GM23338 (cell line): Measurements from ENCODE around the gene DIPK1A. TPM values are rescaled to one million over a fixed set of nuclear protein-coding genes. Genes with fewer than 3 reads are reported as not detected.

Source experiments
- ATAC-seq: fragments of 200-7000 bp; cut with Tn5 transposase; 3 replicates; pipeline ENCODE4 v1.9.1; 2020
- DNase-seq: peaks from one replicate; pipeline ENCODE4 v3.0.0-alpha.2; 2015; ENCODE audit warnings: low spot score
- H2AFZ ChIP-seq: fragments of 200-600 bp; sonication (generic); 2 replicates; pipeline ENCODE4 v1.8.0; 2016; ENCODE audit warnings: antibody characterized with exemption, mild to moderate bottlenecking, moderate library complexity
- H3F3A ChIP-seq: fragments of 200-600 bp; sonication (generic); replicated peaks from 2 replicates; pipeline ENCODE4 v1.8.0; 2017; ENCODE audit warnings: antibody characterized with exemption, mixed run types, low read depth
- H3K27ac ChIP-seq: fragments of 200-600 bp; sonication (generic); 2 replicates; pipeline ENCODE4 v1.6.1; 2016; ENCODE audit warnings: low read depth
- H3K27me3 ChIP-seq: fragments of 200-600 bp; sonication (generic); 2 replicates; pipeline ENCODE4 v1.8.0; 2016; ENCODE audit warnings: mild to moderate bottlenecking, mixed run types, moderate library complexity; ENCODE audit not compliant: insufficient read depth
- H3K36me3 ChIP-seq: fragments of 200-600 bp; sonication (generic); 2 replicates; pipeline ENCODE4 v1.8.0; 2016; ENCODE audit warnings: mild to moderate bottlenecking; ENCODE audit not compliant: insufficient read depth
- H3K4me1 ChIP-seq: fragments of 200-600 bp; sonication (generic); 2 replicates; pipeline ENCODE4 v1.8.0; 2016; ENCODE audit warnings: mild to moderate bottlenecking, moderate library complexity; ENCODE audit not compliant: insufficient read depth
- H3K4me2 ChIP-seq: fragments of 200-600 bp; sonication (generic); 2 replicates; pipeline ENCODE4 v1.7.1; 2017; ENCODE audit warnings: mixed run types
- H3K4me3 ChIP-seq: fragments of 200-600 bp; sonication (generic); 2 replicates; pipeline ENCODE4 v1.6.1; 2016; ENCODE audit warnings: mixed run types
- H3K79me2 ChIP-seq: fragments of 200-600 bp; sonication (generic); replicated peaks from 2 replicates; pipeline ENCODE4 v1.8.0; 2017; ENCODE audit warnings: mild to moderate bottlenecking; ENCODE audit not compliant: insufficient read depth
- H3K9me2 ChIP-seq: fragments of 200-600 bp; sonication (generic); 2 replicates; pipeline ENCODE4 v1.8.0; 2017; ENCODE audit not compliant: insufficient read depth
- H4K20me1 ChIP-seq: fragments of 200-600 bp; sonication (generic); replicated peaks from 2 replicates; pipeline ENCODE4 v1.8.0; 2017; ENCODE audit warnings: mild to moderate bottlenecking; ENCODE audit not compliant: insufficient read depth
- H3K27ac Mint-ChIP-seq: 2 replicates; pipeline ENCODE4 v1.8.0; 2020; ENCODE audit warnings: inconsistent platforms, mild to moderate bottlenecking, moderate library complexity, mixed read lengths
- H3K27me3 Mint-ChIP-seq: 3 replicates; pipeline ENCODE4 v1.8.0; 2022; ENCODE audit warnings: low read depth, mild to moderate bottlenecking, moderate library complexity, mixed read lengths, inconsistent platforms; ENCODE audit not compliant: insufficient read depth, poor library complexity
- H3K36me3 Mint-ChIP-seq: 3 replicates; pipeline ENCODE4 v1.8.0; 2021; ENCODE audit warnings: low read depth, mild to moderate bottlenecking, inconsistent platforms, moderate library complexity, mixed read lengths
- H3K4me1 Mint-ChIP-seq: 3 replicates; pipeline ENCODE4 v1.8.0; 2020; ENCODE audit warnings: mild to moderate bottlenecking, inconsistent platforms, mixed read lengths
- H3K4me3 Mint-ChIP-seq: 3 replicates; pipeline ENCODE4 v1.8.0; 2021; ENCODE audit warnings: moderate library complexity, mild to moderate bottlenecking, inconsistent platforms, mixed read lengths
- H3K9me3 Mint-ChIP-seq: 3 replicates; pipeline ENCODE4 v1.8.0; 2020; ENCODE audit warnings: moderate library complexity, mild to moderate bottlenecking, inconsistent platforms, mixed read lengths
- CREB1 ChIP-seq: fragments of 250-450 bp; sonication (Bioruptor Pico); IDR thresholded peaks from 2 replicates; pipeline ENCODE4 v1.5.0; 2020; ENCODE audit warnings: low read depth, mild to moderate bottlenecking, moderate library complexity
- CTCF ChIP-seq, 2 experiments: fragments of 200-600 bp in 1 of 2; sonication (generic) in 1 of 2; conservative IDR thresholded peaks; 2 replicates each; pipeline versions ENCODE4 v1.5.1 to v1.6.1; 2016 to 2017; ENCODE audit warnings: antibody characterized with exemption in 2 of 2, low read depth in 2 of 2, mild to moderate bottlenecking in 2 of 2, moderate library complexity in 1 of 2
- ETS1 ChIP-seq: IDR thresholded peaks from 2 replicates; pipeline ENCODE4 v1.6.1; 2016; ENCODE audit warnings: antibody characterized with exemption
- EZH2 ChIP-seq: fragments of 200-600 bp; sonication (generic); IDR thresholded peaks from one replicate; pipeline ENCODE4 v1.8.0; 2017; ENCODE audit warnings: antibody characterized with exemption, mild to moderate bottlenecking, low read depth; ENCODE audit not compliant: unreplicated experiment
- EZH2phosphoT487 ChIP-seq: fragments of 200-600 bp; sonication (generic); IDR thresholded peaks from one replicate; pipeline ENCODE4 v1.8.1; 2018; ENCODE audit warnings: antibody characterized with exemption; ENCODE audit not compliant: unreplicated experiment
- NANOG ChIP-seq: IDR thresholded peaks from 2 replicates; pipeline ENCODE4 v1.6.1; 2016; ENCODE audit warnings: antibody characterized with exemption, borderline replicate concordance
- ZNF114 ChIP-seq: fragments of 250-450 bp; sonication (Bioruptor Pico); IDR thresholded peaks from 2 replicates; pipeline ENCODE4 v1.5.0; 2020; ENCODE audit warnings: mild to moderate bottlenecking, moderate library complexity
- polyA plus RNA-seq: library from polyadenylated mRNA; unstranded; fragments of >200 nt; fragmentation: Nextera tagmentation; extraction: Ambion mirVana; gene quantifications from 2 replicates; pipeline ENCODE4 v1.2.1, GENCODE V29; 2016
- total RNA-seq: library from RNA; depleted of rRNA; stranded (reverse); fragments of >200 nt; shearing (Covaris generic); gene quantifications from 2 replicates; pipeline ENCODE4 v1.2.3, GENCODE V29; 2014
- TF ChIP-seq, protein P1 (sequence below): IDR thresholded peaks from one replicate; pipeline ENCODE4 v1.6.1; 2018; ENCODE audit warnings: antibody characterized with exemption; ENCODE audit not compliant: unreplicated experiment

DIPK1A gene
- total and polyA plus RNA-seq, 2 experiments from 2014 or later, result 4.8 to 6.1 TPM

GRCh38 chr1:92924501-92924900, 36.8 kb downstream of the DIPK1A start:
- H3K4me3 Mint-ChIP-seq, result no peak overlapping the region
- TF ChIP-seq EZH2phosphoT487, result no peak
- TF ChIP-seq ZNF114 (CRISPR knock-in tag), result no peak
- TF ChIP-seq, protein P1, sequence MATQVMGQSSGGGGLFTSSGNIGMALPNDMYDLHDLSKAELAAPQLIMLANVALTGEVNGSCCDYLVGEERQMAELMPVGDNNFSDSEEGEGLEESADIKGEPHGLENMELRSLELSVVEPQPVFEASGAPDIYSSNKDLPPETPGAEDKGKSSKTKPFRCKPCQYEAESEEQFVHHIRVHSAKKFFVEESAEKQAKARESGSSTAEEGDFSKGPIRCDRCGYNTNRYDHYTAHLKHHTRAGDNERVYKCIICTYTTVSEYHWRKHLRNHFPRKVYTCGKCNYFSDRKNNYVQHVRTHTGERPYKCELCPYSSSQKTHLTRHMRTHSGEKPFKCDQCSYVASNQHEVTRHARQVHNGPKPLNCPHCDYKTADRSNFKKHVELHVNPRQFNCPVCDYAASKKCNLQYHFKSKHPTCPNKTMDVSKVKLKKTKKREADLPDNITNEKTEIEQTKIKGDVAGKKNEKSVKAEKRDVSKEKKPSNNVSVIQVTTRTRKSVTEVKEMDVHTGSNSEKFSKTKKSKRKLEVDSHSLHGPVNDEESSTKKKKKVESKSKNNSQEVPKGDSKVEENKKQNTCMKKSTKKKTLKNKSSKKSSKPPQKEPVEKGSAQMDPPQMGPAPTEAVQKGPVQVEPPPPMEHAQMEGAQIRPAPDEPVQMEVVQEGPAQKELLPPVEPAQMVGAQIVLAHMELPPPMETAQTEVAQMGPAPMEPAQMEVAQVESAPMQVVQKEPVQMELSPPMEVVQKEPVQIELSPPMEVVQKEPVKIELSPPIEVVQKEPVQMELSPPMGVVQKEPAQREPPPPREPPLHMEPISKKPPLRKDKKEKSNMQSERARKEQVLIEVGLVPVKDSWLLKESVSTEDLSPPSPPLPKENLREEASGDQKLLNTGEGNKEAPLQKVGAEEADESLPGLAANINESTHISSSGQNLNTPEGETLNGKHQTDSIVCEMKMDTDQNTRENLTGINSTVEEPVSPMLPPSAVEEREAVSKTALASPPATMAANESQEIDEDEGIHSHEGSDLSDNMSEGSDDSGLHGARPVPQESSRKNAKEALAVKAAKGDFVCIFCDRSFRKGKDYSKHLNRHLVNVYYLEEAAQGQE, result no peak
- no peak for TF ChIP-seq EZH2
- TF ChIP-seq CREB1 (CRISPR knock-in tag), result no peak
- H3K27ac ChIP-seq, result no peak overlapping the region
- H3K27ac Mint-ChIP-seq, result no peak overlapping the region
- peaks cover 7% of the 10 kb centered on the region; the same call in 1 of the 2 replicates for H3K9me2 ChIP-seq
- H3K4me2 ChIP-seq, result no peak overlapping the region
- no peaks in the 10 kb centered on the region for H4K20me1 ChIP-seq
- no peak overlapping the region for H2AFZ ChIP-seq
- H3K27me3 ChIP-seq, result no peaks in the 10 kb centered on the region
- H3K79me2 ChIP-seq, result no peaks in the 10 kb centered on the region; the same call in 1 of the 2 replicates
- H3K4me1 ChIP-seq, result no peaks in the 10 kb centered on the region
- no peaks in the 10 kb centered on the region for H3K36me3 Mint-ChIP-seq
- H3F3A ChIP-seq, result no peaks in the 10 kb centered on the region
- no peak overlapping the region for H3K4me3 ChIP-seq
- no peaks in the 10 kb centered on the region for H3K9me3 Mint-ChIP-seq
- no peaks in the 10 kb centered on the region for H3K36me3 ChIP-seq
- peaks cover 4% of the 10 kb centered on the region for H3K27me3 Mint-ChIP-seq
- H3K4me1 Mint-ChIP-seq, result peaks cover 8% of the 10 kb centered on the region
- no peak for ATAC-seq
- no peak for DNase-seq

DNA sequence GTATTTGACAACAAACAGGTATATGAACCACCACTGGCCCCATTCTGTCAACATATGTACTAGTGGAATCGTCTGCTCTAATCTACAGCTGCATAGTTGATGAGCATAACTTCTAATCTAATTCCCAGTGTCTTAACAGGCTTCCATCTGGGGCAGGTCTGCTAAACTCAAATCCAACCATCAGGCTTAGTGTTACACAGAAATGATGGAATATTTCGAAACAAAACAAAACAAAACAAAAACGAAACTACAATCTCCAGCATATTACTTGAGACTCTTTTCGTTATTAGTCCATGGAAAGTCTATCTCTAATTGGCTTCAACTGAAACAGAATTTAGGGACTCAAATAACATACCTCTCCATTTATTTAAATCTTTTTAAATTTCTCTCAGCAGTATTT, 37.6 kb downstream of the DIPK1A start:
- Histone ChIP-seq H2AFZ (no peak overlapping the region), H3K4me3 (no peak overlapping the region), H3K36me3 (no peaks in the 10 kb centered on the region), H4K20me1 (no peaks in the 10 kb centered on the region), H3K4me2 (no peak overlapping the region), H3F3A (no peaks in the 10 kb centered on the region), H3K4me1 (no peaks in the 10 kb centered on the region), H3K79me2 (no peaks in the 10 kb centered on the region; the same call in 1 of the 2 replicates), H3K27ac (no peak overlapping the region), H3K9me2 (peaks cover 7% of the 10 kb centered on the region; the same call in 1 of the 2 replicates), H3K27me3 (no peaks in the 10 kb centered on the region)
- Mint-ChIP-seq H3K27me3 (peaks cover 4% of the 10 kb centered on the region), H3K4me3 (no peak overlapping the region), H3K4me1 (peaks cover 3% of the 10 kb centered on the region; the same call in 2 of the 3 replicates), H3K36me3 (0 out of 3 replicates have a peak, but pooled peaks cover 4% of the 10 kb centered on the region), H3K27ac (no peak overlapping the region), H3K9me3 (no peaks in the 10 kb centered on the region; the same call in 2 of the 3 replicates)
- DNase-seq (no peak), ATAC-seq (no peak)
- TF ChIP-seq NANOG (no peak), CTCF (conservative IDR thresholded peaks at IDR 0.05; ENCODE audit: low read depth in 2 of 2) (no peak), ETS1 (no peak)
